Upper lobe of left lung (tissue), 6 donors: ENCODE data around the gene CNR2. TPM values are rescaled to one million over a fixed set of nuclear protein-coding genes. Genes with fewer than 3 reads are reported as not detected.
A peak's percentile ranks its signal among the peaks of the same experiment; 100 is the strongest.

ENCODE experiments used
- ATAC-seq, 2 donors: fragments of 200-7000 bp; cut with Tn5 transposase; one replicate each; pipeline ENCODE4 v1.9.1; 2022; ENCODE audit warnings: mild to moderate bottlenecking in 2 of 2, moderate library complexity in 2 of 2; ENCODE audit not compliant: low FRiP score in 2 of 2
- DNase-seq, 2 donors: peaks; one replicate each; pipeline ENCODE4 v3.0.0-alpha.2; 2019 to 2020
- H3K27ac ChIP-seq, 4 donors: fragments of 200-600 bp; sonication (generic); one replicate each; pipeline ENCODE4 v1.5.1; 2016 to 2019
- H3K27me3 ChIP-seq, 4 donors: fragments of 200-600 bp; sonication (generic); one replicate each; pipeline ENCODE4 v1.5.1; 2017 to 2019
- H3K36me3 ChIP-seq, 4 donors: fragments of 200-600 bp; sonication (generic); one replicate each; pipeline ENCODE4 v1.5.1; 2016 to 2019
- H3K4me1 ChIP-seq, 4 donors: fragments of 200-600 bp; sonication (generic); one replicate each; pipeline ENCODE4 v1.5.1; 2018 to 2019
- H3K4me3 ChIP-seq, 4 donors: fragments of 200-600 bp; sonication (generic); one replicate each; pipeline ENCODE4 v1.5.1; 2017 to 2019; ENCODE audit warnings: mild to moderate bottlenecking in 2 of 4, moderate library complexity in 1 of 4
- H3K9me3 ChIP-seq, 4 donors: fragments of 200-600 bp; sonication (generic); one replicate each; pipeline ENCODE4 v1.5.1; 2018 to 2019
- EP300 ChIP-seq, 4 donors: sonication (generic); formaldehyde crosslinking; IDR thresholded peaks; one replicate each; pipeline ENCODE4 v1.5.1; 2017; ENCODE audit warnings: antibody characterized with exemption in 4 of 4, control low read depth in 2 of 4
- POLR2A ChIP-seq, 4 donors: fragments of 450-650 bp; IDR thresholded peaks; one replicate each; pipeline ENCODE4 v1.5.1; 2016 to 2017; ENCODE audit warnings: antibody characterized with exemption in 4 of 4, mild to moderate bottlenecking in 2 of 4
- POLR2AphosphoS5 ChIP-seq, 2 donors: sonication (generic); formaldehyde crosslinking; IDR thresholded peaks; one replicate each; pipeline ENCODE4 v1.5.1; 2017; ENCODE audit warnings: antibody characterized with exemption in 2 of 2
- WGBS, 2 donors: methylation state at CpG; one replicate each; pipeline ENCODE4 v1.1.5; 2017 to 2018; 5-methylcytosine and 5-hydroxymethylcytosine counted together
- total RNA-seq, 6 donors: library from RNA; depleted of rRNA in 4 of 6; stranded (reverse); fragments of >200 nt in 4 of 6; gene quantifications; one replicate each; pipeline versions ENCODE4 v1.1.0 to v1.2.1, GENCODE V29; 2016 to 2021
- TF ChIP-seq, protein P1 (sequence below), 6 experiments: fragments of 450-650 bp in 4 of 6; fragments of 200-600 bp in 2 of 6; sonication (generic) in 2 of 6; IDR thresholded peaks; one replicate each; pipeline ENCODE4 v1.5.1; 2016 to 2019; ENCODE audit warnings: antibody characterized with exemption in 6 of 6
- donor health status: DM: no; HTN: no; CAD: no; lungs with moderate emphysema.
- donor health status: DM: no; HTN: yes; CAD: no; lungs with severe emphysema.

The CNR2 gene
- total RNA-seq, 6 donors from 2014 or later, result 0.13 to 0.59 (median 0.24) TPM; not detected in 2

- Histone ChIP-seq H3K4me3 (no peak overlapping the region), H3K4me1 (peaks cover 7 to 15% (median 12%) of the 10 kb centered on the region in 4 donors), H3K36me3 (no peaks in the 10 kb centered on the region), H3K27me3 (no peaks in the 10 kb centered on the region), H3K9me3 (no peaks in the 10 kb centered on the region), H3K27ac (no peak overlapping the region)
- no peak for TF ChIP-seq POLR2AphosphoS5 (IDR thresholded peaks at IDR 0.05)
- no peak for TF ChIP-seq POLR2A (IDR thresholded peaks at IDR 0.05)
- DNase-seq, result no peak
- peak in 1 of 2 donors; percentile 29 for ATAC-seq
- 49 to 51% methylated on average over 8 of the region's 8 CpGs for WGBS, 2 donors
Observed at GRCh38 chr1:23923592-23924499, 10.7 kb upstream of the CNR2 start.

DNA sequence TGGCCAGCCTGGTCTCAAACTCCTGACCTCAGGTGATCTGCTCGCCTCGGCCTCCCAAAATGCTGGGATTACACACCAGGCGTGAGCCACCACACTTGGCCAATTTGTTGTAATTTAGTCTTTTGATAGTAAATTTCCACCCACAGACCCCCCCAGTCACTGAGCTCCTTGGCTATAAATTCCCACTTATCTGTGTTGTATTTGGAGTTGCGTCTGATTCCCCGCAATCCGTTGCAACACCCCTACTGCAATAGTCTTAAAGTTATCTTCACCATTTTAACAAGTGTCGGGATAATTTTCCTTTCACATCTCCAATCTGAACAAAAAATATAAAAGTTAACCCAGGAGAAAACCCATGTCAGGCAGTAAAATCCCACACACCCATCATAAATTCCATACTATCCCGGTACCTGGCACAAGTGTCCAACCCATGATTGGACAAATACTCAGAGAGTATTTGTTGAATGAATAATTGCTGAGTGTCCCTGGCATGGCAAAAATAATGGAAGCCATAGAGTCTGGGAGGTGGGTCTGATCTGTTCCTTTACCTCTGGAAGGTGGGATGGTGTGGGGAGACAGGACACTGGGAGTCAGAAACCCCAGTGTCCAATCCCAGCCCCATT is 9.3 kb upstream of the CNR2 start:
- no peaks in the 10 kb centered on the region for H3K27me3 ChIP-seq
- ATAC-seq, result no peak

DNA sequence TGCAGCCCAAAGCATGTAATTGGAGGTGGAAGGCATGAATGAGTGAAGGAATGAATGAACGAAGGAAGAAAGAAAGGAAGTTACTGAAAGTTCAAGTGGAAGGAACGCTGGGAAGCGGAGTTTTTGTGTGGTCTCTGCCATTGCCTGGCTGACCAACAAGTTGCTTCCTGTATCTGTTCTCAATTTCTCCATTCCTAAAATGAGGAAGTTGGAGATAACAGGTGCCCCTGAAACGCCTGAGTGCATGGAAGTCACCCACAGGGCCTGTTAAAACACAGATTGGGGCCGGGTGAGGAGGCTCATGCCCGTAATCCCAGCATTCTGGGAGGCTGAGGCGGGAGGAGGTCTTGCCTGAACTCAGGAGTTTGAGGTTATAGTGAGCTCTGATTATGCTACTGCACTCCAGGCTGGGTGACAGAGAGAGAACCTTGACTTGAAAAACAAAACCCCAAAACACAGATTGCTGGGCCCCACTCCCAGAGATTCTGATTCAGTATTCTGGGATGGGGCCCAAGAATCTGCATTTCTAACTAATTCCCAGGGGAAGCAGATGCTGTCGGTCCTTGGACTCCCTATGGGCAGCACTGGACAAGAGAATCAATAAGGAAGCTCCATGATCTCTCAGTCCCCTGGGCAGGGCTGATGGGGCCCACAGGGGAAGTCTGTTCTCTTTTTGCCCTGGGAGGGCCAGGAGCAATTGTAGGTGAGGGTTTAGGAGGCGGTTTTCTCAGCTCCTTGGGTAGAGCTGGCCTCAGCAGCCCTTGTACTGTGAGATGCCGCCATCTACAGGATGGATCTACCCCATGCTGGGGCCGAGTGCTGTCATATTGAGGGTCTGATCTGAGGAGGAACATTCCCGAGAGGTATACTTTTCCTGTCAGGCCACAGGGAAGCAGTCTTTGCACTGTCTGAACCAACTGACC is 3.3 kb upstream of the CNR2 start:
- TF ChIP-seq POLR2A (IDR thresholded peaks at IDR 0.05), result no peak
- TF ChIP-seq, protein P1, sequence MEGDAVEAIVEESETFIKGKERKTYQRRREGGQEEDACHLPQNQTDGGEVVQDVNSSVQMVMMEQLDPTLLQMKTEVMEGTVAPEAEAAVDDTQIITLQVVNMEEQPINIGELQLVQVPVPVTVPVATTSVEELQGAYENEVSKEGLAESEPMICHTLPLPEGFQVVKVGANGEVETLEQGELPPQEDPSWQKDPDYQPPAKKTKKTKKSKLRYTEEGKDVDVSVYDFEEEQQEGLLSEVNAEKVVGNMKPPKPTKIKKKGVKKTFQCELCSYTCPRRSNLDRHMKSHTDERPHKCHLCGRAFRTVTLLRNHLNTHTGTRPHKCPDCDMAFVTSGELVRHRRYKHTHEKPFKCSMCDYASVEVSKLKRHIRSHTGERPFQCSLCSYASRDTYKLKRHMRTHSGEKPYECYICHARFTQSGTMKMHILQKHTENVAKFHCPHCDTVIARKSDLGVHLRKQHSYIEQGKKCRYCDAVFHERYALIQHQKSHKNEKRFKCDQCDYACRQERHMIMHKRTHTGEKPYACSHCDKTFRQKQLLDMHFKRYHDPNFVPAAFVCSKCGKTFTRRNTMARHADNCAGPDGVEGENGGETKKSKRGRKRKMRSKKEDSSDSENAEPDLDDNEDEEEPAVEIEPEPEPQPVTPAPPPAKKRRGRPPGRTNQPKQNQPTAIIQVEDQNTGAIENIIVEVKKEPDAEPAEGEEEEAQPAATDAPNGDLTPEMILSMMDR (IDR thresholded peaks at IDR 0.05), result peak; percentile 39 to 78 (median 56)
- TF ChIP-seq EP300 (IDR thresholded peaks at IDR 0.05), result no peak
- no peak for TF ChIP-seq POLR2AphosphoS5 (IDR thresholded peaks at IDR 0.05)
- Histone ChIP-seq H3K36me3 (no peaks in the 10 kb centered on the region), H3K27me3 (no peaks in the 10 kb centered on the region), H3K27ac (peak overlapping the region in 1 of 4 donors; percentile 23), H3K4me1 (peaks cover 10 to 24% (median 16%) of the 10 kb centered on the region in 4 donors), H3K9me3 (no peaks in the 10 kb centered on the region), H3K4me3 (no peak overlapping the region)
- DNase-seq, result peak in 1 of 2 donors; percentile 86
- 43 to 53% methylated on average over 10 to 12 of the region's 12 CpGs for WGBS, 2 donors
- peak; percentile 92 to 93 for ATAC-seq

More for the DNA sequence above, 9.3 kb upstream of the CNR2 start:
- WGBS, 2 donors, result 94% methylated on average over 8 of the region's 8 CpGs
- H3K4me3 ChIP-seq, result no peak overlapping the region
- peaks cover 7 to 15% (median 12%) of the 10 kb centered on the region in 4 donors for H3K4me1 ChIP-seq
- H3K36me3 ChIP-seq, result no peaks in the 10 kb centered on the region
- H3K27ac ChIP-seq, result no peak overlapping the region
- DNase-seq, result no peak
- TF ChIP-seq EP300 (IDR thresholded peaks at IDR 0.05), result no peak
- no peaks in the 10 kb centered on the region for H3K9me3 ChIP-seq

GRCh38 chr1:23915466-23915865 is 2.3 kb upstream of the CNR2 start:
- TF ChIP-seq POLR2AphosphoS5 (IDR thresholded peaks at IDR 0.05) (no peak), EP300 (IDR thresholded peaks at IDR 0.05) (no peak), POLR2A (IDR thresholded peaks at IDR 0.05) (no peak)
- TF ChIP-seq, protein P1 (IDR thresholded peaks at IDR 0.05), result no peak
- no peaks in the 10 kb centered on the region for H3K36me3 ChIP-seq
- H3K4me1 ChIP-seq, result peaks cover 7 to 20% (median 15%) of the 10 kb centered on the region in 4 donors
- no peak overlapping the region for H3K4me3 ChIP-seq
- WGBS, 2 donors, result 91 to 98% methylated on average over 5 of the region's 5 CpGs
- DNase-seq, result no peak
- H3K9me3 ChIP-seq, result no peaks in the 10 kb centered on the region
- ATAC-seq, result no peak
- no peaks in the 10 kb centered on the region for H3K27me3 ChIP-seq
- no peak overlapping the region for H3K27ac ChIP-seq

- 89 to 93% methylated on average over 4 of the region's 4 CpGs for WGBS, 2 donors
- H3K27ac ChIP-seq, result no peak overlapping the region
- TF ChIP-seq EP300 (IDR thresholded peaks at IDR 0.05) (no peak), POLR2AphosphoS5 (IDR thresholded peaks at IDR 0.05) (no peak), POLR2A (IDR thresholded peaks at IDR 0.05) (no peak)
- TF ChIP-seq, protein P1 (IDR thresholded peaks at IDR 0.05), result no peak
Observed at GRCh38 chr1:23914921-23915320, 1.8 kb upstream of the CNR2 start.

More at GRCh38 chr1:23914921-23915320, 1.8 kb upstream of the CNR2 start:
- Histone ChIP-seq H3K27me3 (no peaks in the 10 kb centered on the region), H3K4me3 (no peak overlapping the region), H3K36me3 (no peaks in the 10 kb centered on the region), H3K9me3 (no peaks in the 10 kb centered on the region), H3K4me1 (peaks cover 3 to 15% (median 11%) of the 10 kb centered on the region in 4 donors)
- ATAC-seq (no peak), DNase-seq (no peak)
